ENCODE data around the gene IFT52. TPM values are rescaled to one million over a fixed set of nuclear protein-coding genes. Genes with fewer than 3 reads are reported as not detected.

Gene IFT52
- total RNA-seq, 1 donor from 2014 or later = 56.6 TPM

DNA sequence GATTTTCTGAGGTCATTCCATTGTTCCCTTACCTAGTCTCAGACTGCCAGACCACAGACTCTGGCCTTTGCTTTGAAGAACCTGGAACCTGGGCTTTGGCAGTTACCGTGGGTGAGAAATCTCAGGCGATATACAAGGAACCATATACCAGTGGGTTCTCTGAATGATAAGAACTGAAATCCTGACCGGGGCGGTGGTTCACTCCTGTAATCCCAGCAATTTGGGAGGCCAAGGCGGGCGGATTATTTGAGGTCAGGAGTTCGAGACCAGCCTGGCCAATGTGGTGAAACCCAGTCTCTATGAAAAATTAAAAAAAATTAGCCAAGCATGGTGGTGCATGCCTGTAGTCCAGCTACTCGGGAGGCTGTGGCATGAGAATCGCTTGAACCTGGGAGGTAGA, 46.2 kb upstream of the IFT52 start:
- Mint-ChIP-seq H3K27me3 (no peaks in the 10 kb centered on the region), H3K4me1 (ENCODE audit: low read depth) (no peaks in the 10 kb centered on the region), H3K27ac (peak overlapping the region; percentile 13), H3K4me3 (ENCODE audit: low read depth) (no peak overlapping the region), H3K9me3 (ENCODE audit: low read depth) (peaks cover 8% of the 10 kb centered on the region), H3K36me3 (ENCODE audit: insufficient read depth) (peaks cover 22% of the 10 kb centered on the region)
- TF ChIP-seq, protein P1, sequence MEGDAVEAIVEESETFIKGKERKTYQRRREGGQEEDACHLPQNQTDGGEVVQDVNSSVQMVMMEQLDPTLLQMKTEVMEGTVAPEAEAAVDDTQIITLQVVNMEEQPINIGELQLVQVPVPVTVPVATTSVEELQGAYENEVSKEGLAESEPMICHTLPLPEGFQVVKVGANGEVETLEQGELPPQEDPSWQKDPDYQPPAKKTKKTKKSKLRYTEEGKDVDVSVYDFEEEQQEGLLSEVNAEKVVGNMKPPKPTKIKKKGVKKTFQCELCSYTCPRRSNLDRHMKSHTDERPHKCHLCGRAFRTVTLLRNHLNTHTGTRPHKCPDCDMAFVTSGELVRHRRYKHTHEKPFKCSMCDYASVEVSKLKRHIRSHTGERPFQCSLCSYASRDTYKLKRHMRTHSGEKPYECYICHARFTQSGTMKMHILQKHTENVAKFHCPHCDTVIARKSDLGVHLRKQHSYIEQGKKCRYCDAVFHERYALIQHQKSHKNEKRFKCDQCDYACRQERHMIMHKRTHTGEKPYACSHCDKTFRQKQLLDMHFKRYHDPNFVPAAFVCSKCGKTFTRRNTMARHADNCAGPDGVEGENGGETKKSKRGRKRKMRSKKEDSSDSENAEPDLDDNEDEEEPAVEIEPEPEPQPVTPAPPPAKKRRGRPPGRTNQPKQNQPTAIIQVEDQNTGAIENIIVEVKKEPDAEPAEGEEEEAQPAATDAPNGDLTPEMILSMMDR (IDR thresholded peaks at IDR 0.05; ENCODE audit: unreplicated experiment) = no peak
- DNase-seq (ENCODE audit: low spot score, unreplicated experiment) = no peak

DNA sequence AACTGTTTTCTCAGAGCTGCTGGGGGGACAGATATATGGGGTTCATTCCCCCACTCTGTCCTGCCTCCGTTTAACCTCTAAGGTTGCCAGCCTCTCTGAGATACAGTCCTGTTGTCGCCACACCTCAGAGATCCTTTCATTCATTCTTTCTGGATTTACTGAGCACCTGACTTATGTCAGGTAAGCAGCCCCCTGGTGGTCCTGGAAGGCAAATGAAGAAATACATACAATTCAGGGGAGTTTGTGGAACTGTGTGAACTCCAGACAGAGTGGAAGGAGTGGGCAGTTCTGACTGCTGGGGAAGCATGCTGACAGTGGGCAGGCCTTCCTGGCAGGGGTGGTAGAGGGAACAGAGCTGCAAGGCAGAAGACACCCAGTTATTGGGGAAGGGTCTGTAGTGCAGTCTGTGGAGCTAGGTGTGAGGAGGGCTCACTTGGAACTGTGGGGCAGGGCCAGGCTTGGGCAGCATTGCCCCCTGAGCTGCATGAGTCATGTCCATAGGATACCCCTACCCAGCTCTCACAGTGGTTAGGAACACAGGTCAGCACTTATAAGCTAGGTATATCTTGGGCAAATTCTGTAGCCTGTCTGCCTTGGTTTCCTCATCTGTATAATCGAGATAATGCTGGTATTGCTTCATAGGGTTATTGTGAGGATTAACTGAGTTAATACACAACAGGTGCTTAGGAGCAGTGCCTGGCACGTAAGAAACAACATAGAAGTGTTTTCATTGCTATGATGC, 44.7 kb upstream of the IFT52 start:
- Mint-ChIP-seq H3K4me1 (ENCODE audit: low read depth) (no peaks in the 10 kb centered on the region), H3K4me3 (ENCODE audit: low read depth) (no peak overlapping the region), H3K9me3 (ENCODE audit: low read depth) (peaks cover 8% of the 10 kb centered on the region), H3K36me3 (ENCODE audit: insufficient read depth) (peaks cover 22% of the 10 kb centered on the region), H3K27ac (no peak overlapping the region), H3K27me3 (no peaks in the 10 kb centered on the region)
- DNase-seq (ENCODE audit: low spot score, unreplicated experiment) = no peak
- TF ChIP-seq, protein P1 (IDR thresholded peaks at IDR 0.05; ENCODE audit: unreplicated experiment) = no peak

DNA sequence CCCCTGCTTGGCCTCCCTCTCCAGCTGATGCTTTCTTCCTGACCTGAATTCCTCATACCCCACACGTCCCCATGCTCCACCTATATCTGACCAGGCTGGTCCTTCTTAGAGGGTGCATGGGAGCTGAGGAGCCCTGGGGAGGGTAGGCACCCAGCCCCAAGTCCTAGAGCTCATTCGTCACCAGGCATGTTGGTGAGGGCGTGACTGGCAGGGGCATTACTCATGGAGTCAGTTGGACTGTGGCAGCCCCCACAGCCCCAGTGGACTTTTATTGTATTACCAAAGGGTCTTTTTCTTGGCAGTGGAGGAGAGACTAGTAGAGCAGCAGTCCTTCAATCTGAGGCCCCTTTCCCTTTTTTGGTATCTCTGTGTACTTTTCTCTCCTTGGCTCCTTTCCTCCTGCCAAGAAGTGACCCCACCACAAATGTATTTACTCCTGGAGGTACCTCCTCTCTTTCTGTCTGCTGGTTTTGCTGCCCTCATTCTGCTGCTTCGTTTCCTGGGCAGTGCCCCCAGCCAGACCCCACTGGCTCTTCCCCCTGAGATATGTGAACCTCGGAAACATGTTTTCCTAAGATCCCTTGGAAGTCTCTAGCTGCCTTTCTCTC, 42.4 kb upstream of the IFT52 start:
- Mint-ChIP-seq H3K4me1 (ENCODE audit: low read depth) (no peaks in the 10 kb centered on the region), H3K27me3 (no peaks in the 10 kb centered on the region), H3K27ac (no peak overlapping the region), H3K36me3 (ENCODE audit: insufficient read depth) (peaks cover 22% of the 10 kb centered on the region), H3K4me3 (ENCODE audit: low read depth) (no peak overlapping the region), H3K9me3 (ENCODE audit: low read depth) (peaks cover 8% of the 10 kb centered on the region)
- DNase-seq (ENCODE audit: low spot score, unreplicated experiment) = no peak
- TF ChIP-seq, protein P1 (IDR thresholded peaks at IDR 0.05; ENCODE audit: unreplicated experiment) = no peak

DNA sequence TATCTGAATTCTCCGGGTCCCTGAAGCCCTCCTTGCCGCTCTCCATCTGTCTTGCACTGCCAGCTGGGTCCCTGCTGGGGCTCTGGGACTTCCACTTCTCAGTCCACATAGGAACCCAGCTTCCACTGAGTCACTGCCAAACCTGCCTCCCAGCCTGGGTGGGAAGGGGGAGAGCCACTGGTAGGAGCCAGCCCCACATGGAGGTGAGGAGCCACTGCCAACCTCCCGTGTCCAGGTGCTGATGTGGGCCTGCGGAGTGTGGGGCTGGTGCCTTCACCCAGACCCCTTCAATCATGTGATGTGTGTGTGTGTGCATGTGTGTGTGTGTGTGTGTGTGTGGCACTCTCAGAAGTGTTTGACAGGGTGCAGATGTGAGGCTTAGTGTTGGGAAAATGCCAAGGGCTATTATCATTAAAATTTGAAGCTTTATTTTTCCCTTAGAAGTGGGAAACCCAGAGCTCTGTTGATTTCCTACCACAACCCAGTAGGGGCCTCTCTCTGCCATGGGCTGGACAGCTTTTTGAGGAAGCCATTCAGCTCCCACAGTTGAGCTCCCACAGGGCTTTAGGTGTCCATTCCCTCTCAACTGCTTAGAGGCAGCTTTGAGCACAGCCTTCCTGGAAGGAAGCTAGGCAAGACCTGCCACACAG, 41.2 kb upstream of the IFT52 start:
- Mint-ChIP-seq H3K4me1 (ENCODE audit: low read depth) (no peaks in the 10 kb centered on the region), H3K4me3 (ENCODE audit: low read depth) (no peak overlapping the region), H3K9me3 (ENCODE audit: low read depth) (peaks cover 8% of the 10 kb centered on the region), H3K36me3 (ENCODE audit: insufficient read depth) (peaks cover 22% of the 10 kb centered on the region), H3K27ac (no peak overlapping the region), H3K27me3 (no peaks in the 10 kb centered on the region)
- no peak for DNase-seq (ENCODE audit: low spot score, unreplicated experiment)
- TF ChIP-seq, protein P1 (IDR thresholded peaks at IDR 0.05; ENCODE audit: unreplicated experiment) = no peak

DNA sequence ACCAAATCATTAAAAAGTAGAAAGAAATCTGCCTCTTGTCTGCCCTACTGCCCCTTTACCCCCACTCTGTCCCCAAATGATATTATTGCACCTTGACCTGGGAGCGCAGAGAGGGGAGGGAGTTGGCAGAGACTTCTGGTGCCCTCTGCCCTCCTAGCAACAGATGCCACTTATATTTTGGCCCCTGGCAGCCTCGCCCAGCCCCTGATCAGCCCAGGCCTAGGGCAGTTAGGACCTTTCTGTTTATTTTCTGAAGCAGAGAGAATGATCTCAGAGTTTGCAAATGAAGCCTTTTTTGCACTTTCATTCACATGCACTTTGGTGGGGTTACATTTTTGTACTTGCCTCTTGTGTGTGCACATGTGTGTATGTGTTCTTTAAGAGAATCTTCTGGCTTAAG, 40.3 kb upstream of the IFT52 start:
- Mint-ChIP-seq H3K9me3 (ENCODE audit: low read depth) (peaks cover 8% of the 10 kb centered on the region), H3K27me3 (no peaks in the 10 kb centered on the region), H3K4me1 (ENCODE audit: low read depth) (no peaks in the 10 kb centered on the region), H3K36me3 (ENCODE audit: insufficient read depth) (peaks cover 21% of the 10 kb centered on the region), H3K4me3 (ENCODE audit: low read depth) (no peak overlapping the region), H3K27ac (no peak overlapping the region)
- no peak for DNase-seq (ENCODE audit: low spot score, unreplicated experiment)
- TF ChIP-seq, protein P1 (IDR thresholded peaks at IDR 0.05; ENCODE audit: unreplicated experiment) = no peak

Measured in progenitor cell of endocrine pancreas (in vitro differentiated cells).